ENCODE data around the gene PPARG. TPM values are rescaled to one million over a fixed set of nuclear protein-coding genes. Genes with fewer than 3 reads are reported as not detected.

PPARG gene
- total RNA-seq, 1 experiment from 2014 or later: 0.79 TPM

- no peak for ATAC-seq
- Mint-ChIP-seq H3K27ac (no peak overlapping the region), H3K4me1 (no peaks in the 10 kb centered on the region), H3K36me3 (no peaks in the 10 kb centered on the region), H3K4me3 (no peak overlapping the region), H3K9me3 (peaks cover 17% of the 10 kb centered on the region), H3K27me3 (ENCODE audit: low read depth) (no peaks in the 10 kb centered on the region; the same call in 1 of the 2 replicates)
- ChIA-PET CTCF (interaction anchor here (1.7 kb wide), 1 partner anchor 116 kb away, joined by 3 read pairs; no protein-coding TSS in a partner anchor), POLR2A (no interaction called here)
- DNase-seq (ENCODE audit: low spot score): no peak
- TF ChIP-seq NFYB (CRISPR knock-in tag; conservative IDR thresholded peaks at IDR 0.05; ENCODE audit: low read depth): no peak
- TF ChIP-seq RELA (CRISPR knock-in tag; IDR thresholded peaks at IDR 0.05; ENCODE audit: borderline replicate concordance): no peak
- TF ChIP-seq SOX15 (CRISPR knock-in tag; IDR thresholded peaks at IDR 0.05): no peak
- no peak for TF ChIP-seq FOXJ3 (CRISPR knock-in tag; IDR thresholded peaks at IDR 0.05; ENCODE audit: borderline replicate concordance)
- no peak for TF ChIP-seq CREB1 (CRISPR knock-in tag; IDR thresholded peaks at IDR 0.05)
- no peak for TF ChIP-seq CDX4 (CRISPR knock-in tag; IDR thresholded peaks at IDR 0.05; ENCODE audit: borderline replicate concordance)
- no peak for TF ChIP-seq ERG (CRISPR knock-in tag; IDR thresholded peaks at IDR 0.05)
Observed at GRCh38 chr3:12363397-12364195, 74.7 kb downstream of the PPARG start.

GRCh38 chr3:12367346-12367745 lies 78.5 kb downstream of the PPARG start:
- ATAC-seq (no peak), DNase-seq (ENCODE audit: low spot score) (no peak)
- TF ChIP-seq, protein P1, sequence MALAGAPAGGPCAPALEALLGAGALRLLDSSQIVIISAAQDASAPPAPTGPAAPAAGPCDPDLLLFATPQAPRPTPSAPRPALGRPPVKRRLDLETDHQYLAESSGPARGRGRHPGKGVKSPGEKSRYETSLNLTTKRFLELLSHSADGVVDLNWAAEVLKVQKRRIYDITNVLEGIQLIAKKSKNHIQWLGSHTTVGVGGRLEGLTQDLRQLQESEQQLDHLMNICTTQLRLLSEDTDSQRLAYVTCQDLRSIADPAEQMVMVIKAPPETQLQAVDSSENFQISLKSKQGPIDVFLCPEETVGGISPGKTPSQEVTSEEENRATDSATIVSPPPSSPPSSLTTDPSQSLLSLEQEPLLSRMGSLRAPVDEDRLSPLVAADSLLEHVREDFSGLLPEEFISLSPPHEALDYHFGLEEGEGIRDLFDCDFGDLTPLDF (CRISPR knock-in tag; IDR thresholded peaks at IDR 0.05): no peak
- TF ChIP-seq MXD4 (CRISPR knock-in tag; IDR thresholded peaks at IDR 0.05; ENCODE audit: borderline replicate concordance) (no peak), EMX1 (CRISPR knock-in tag; IDR thresholded peaks at IDR 0.05) (no peak), ZNF396 (CRISPR knock-in tag; IDR thresholded peaks at IDR 0.05; ENCODE audit: borderline replicate concordance) (no peak), FOXP1 (CRISPR knock-in tag; IDR thresholded peaks at IDR 0.05; ENCODE audit: borderline replicate concordance) (no peak), SMAD4 (CRISPR knock-in tag; IDR thresholded peaks at IDR 0.05) (no peak), ZNF219 (CRISPR knock-in tag; IDR thresholded peaks at IDR 0.05; ENCODE audit: borderline replicate concordance) (no peak), CREM (CRISPR knock-in tag; IDR thresholded peaks at IDR 0.05) (no peak), SMAD3 (CRISPR knock-in tag; IDR thresholded peaks at IDR 0.05; ENCODE audit: borderline replicate concordance) (no peak)
- TF ChIP-seq, protein P2, sequence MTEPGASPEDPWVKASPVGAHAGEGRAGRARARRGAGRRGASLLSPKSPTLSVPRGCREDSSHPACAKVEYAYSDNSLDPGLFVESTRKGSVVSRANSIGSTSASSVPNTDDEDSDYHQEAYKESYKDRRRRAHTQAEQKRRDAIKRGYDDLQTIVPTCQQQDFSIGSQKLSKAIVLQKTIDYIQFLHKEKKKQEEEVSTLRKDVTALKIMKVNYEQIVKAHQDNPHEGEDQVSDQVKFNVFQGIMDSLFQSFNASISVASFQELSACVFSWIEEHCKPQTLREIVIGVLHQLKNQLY (CRISPR knock-in tag; IDR thresholded peaks at IDR 0.05): no peak
- Mint-ChIP-seq H3K27ac (no peak overlapping the region), H3K9me3 (peaks cover 17% of the 10 kb centered on the region), H3K4me3 (no peak overlapping the region), H3K4me1 (peaks cover 7% of the 10 kb centered on the region; the same call in 1 of the 2 replicates), H3K36me3 (no peaks in the 10 kb centered on the region), H3K27me3 (ENCODE audit: low read depth) (no peaks in the 10 kb centered on the region; the same call in 1 of the 2 replicates)
- CTCF ChIA-PET: interaction anchor here (0.6 kb wide), 1 partner anchor 183 kb away, joined by 3 read pairs; no protein-coding TSS in a partner anchor
- POLR2A ChIA-PET: no interaction called here

- H3K36me3 Mint-ChIP-seq: no peaks in the 10 kb centered on the region
- ChIA-PET POLR2A (no interaction called here), CTCF (no interaction called here)
- H3K9me3 Mint-ChIP-seq: peaks cover 17% of the 10 kb centered on the region
- DNase-seq (ENCODE audit: low spot score) (no peak), ATAC-seq (no peak)
- H3K27me3 Mint-ChIP-seq (ENCODE audit: low read depth): no peaks in the 10 kb centered on the region; the same call in 1 of the 2 replicates
- H3K27ac Mint-ChIP-seq: no peak overlapping the region
- H3K4me3 Mint-ChIP-seq: no peak overlapping the region
- TF ChIP-seq USF2 (CRISPR knock-in tag; IDR thresholded peaks at IDR 0.05) (no peak), RELA (CRISPR knock-in tag; IDR thresholded peaks at IDR 0.05; ENCODE audit: borderline replicate concordance) (no peak), EMX1 (CRISPR knock-in tag; IDR thresholded peaks at IDR 0.05) (no peak), ATF6 (CRISPR knock-in tag; IDR thresholded peaks at IDR 0.05) (no peak), ERG (CRISPR knock-in tag; IDR thresholded peaks at IDR 0.05) (no peak)
- peaks cover 7% of the 10 kb centered on the region; the same call in 1 of the 2 replicates for H3K4me1 Mint-ChIP-seq
Observed at GRCh38 chr3:12369029-12369428, 80.2 kb downstream of the PPARG start.
